ENCODE results near the gene LRRC4C.

DNA sequence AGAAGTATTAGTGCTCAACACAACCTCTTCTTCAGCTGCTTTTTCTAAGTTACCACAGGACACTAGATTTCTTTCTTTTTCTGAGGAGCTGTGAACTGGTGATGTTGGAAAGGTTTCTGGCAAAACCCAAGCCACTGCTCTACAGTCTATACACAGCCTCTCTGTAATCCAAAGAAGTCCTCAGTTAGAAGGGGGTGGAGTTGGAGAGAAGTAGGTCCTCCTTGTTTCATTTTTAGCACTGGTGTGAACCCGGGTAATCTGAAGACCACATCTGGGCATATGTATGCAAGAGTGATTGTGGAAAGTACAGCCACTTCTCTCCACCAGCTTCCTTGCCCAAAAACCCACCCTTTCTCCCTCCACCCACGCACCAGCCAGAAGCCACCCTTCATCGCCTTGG is 1168.1 kb downstream of the LRRC4C start:
- TF ChIP-seq, protein P1, sequence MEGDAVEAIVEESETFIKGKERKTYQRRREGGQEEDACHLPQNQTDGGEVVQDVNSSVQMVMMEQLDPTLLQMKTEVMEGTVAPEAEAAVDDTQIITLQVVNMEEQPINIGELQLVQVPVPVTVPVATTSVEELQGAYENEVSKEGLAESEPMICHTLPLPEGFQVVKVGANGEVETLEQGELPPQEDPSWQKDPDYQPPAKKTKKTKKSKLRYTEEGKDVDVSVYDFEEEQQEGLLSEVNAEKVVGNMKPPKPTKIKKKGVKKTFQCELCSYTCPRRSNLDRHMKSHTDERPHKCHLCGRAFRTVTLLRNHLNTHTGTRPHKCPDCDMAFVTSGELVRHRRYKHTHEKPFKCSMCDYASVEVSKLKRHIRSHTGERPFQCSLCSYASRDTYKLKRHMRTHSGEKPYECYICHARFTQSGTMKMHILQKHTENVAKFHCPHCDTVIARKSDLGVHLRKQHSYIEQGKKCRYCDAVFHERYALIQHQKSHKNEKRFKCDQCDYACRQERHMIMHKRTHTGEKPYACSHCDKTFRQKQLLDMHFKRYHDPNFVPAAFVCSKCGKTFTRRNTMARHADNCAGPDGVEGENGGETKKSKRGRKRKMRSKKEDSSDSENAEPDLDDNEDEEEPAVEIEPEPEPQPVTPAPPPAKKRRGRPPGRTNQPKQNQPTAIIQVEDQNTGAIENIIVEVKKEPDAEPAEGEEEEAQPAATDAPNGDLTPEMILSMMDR (IDR thresholded peaks at IDR 0.05), result no peak
- no peak for TF ChIP-seq EZH2 (IDR thresholded peaks at IDR 0.05)
